SH-SY5Y (cell line): ENCODE measurements around the gene CMBL.

Experiments used
- GATA2 ChIP-seq: IDR thresholded peaks from 2 replicates; pipeline ENCODE4 v1.6.1; 2011; ENCODE audit warnings: mild to moderate bottlenecking, low read depth, low read length
- GATA3 ChIP-seq: IDR thresholded peaks from 2 replicates; pipeline ENCODE4 v1.6.1; 2011; ENCODE audit warnings: low read depth, mild to moderate bottlenecking, low read length, moderate library complexity

GRCh38 chr5:10315201-10315600 is 7.5 kb upstream of the CMBL start:
- TF ChIP-seq GATA2 = no peak
- no peak for TF ChIP-seq GATA3
